Stimulated activated CD4-positive, alpha-beta T cell treated with anti-CD3 and anti-CD28 coated beads, TNF-alpha, amount 100 ng/mL, for 1 hour (primary cell): ENCODE data around the gene GEMIN2.
"Not testable (repeated sequence)": the region's sequence is repeated elsewhere in the genome, so short reads cannot be mapped to it uniquely, and the experiment has no call there.

Experiments
- DNase-seq, 3 donors: peaks; one replicate each; pipeline ENCODE4 v3.0.0-alpha.2; 2020; ENCODE audit warnings: low read depth in 3 of 3, low spot score in 1 of 3

GEMIN2 gene

GRCh38 chr14:39176263-39177167 lies 62.4 kb downstream of the GEMIN2 start:
- no peak for DNase-seq

- DNase-seq = no peak
Measured at GRCh38 chr14:39177168-39177545, 63.0 kb downstream of the GEMIN2 start.

- no peak for DNase-seq
Measured at GRCh38 chr14:39179042-39179441, 64.9 kb downstream of the GEMIN2 start.

GRCh38 chr14:39180553-39180952 lies 66.4 kb downstream of the GEMIN2 start:
- no peak for DNase-seq

- DNase-seq = no peak
Measured at GRCh38 chr14:39181026-39181692, 67.0 kb downstream of the GEMIN2 start.

GRCh38 chr14:39181693-39182047 lies 67.5 kb downstream of the GEMIN2 start:
- no peak for DNase-seq

- DNase-seq = no peak
Measured at GRCh38 chr14:39182770-39183684, 68.9 kb downstream of the GEMIN2 start.

- not testable (repeated sequence) for DNase-seq
Measured at GRCh38 chr14:39183685-39184003, 69.5 kb downstream of the GEMIN2 start.

- DNase-seq = no peak
Measured at GRCh38 chr14:39184628-39185255, 70.6 kb downstream of the GEMIN2 start.

- no peak for DNase-seq
Measured at GRCh38 chr14:39185256-39186049, 71.3 kb downstream of the GEMIN2 start.
